IMR-90 (cell line): ENCODE data around the gene CETN3. TPM values are rescaled to one million over a fixed set of nuclear protein-coding genes. Genes with fewer than 3 reads are reported as not detected.

Experiments
- ATAC-seq: fragments of 200-7000 bp; cut with Tn5 transposase; 2 replicates; pipeline ENCODE4 v1.9.1; 2020; ENCODE audit warnings: low read depth, mild to moderate bottlenecking, moderate library complexity
- BruUV-seq: library from RNA; stranded (reverse); fragments of 400-500 nt; replicated peaks from 2 replicates; lab custom pipeline; 2021; lab: Mats Ljungman, UMichigan
- CTCF ChIA-PET: fragments of 300-600 bp; formaldehyde crosslinking; extraction: SDS; loops from one replicate; lab custom pipeline; 2021; ENCODE audit warnings: antibody characterized with exemption; lab: Yijun Ruan, JAX
- POLR2A ChIA-PET: fragments of 300-600 bp; sonication (Branson Sonifier 250); formaldehyde crosslinking; loops from one replicate; lab custom pipeline; 2022; ENCODE audit warnings: antibody characterized with exemption; ENCODE audit not compliant: unreplicated experiment; lab: Charles Lee
- DNase-seq: peaks from one replicate; pipeline ENCODE4 v3.0.0; 2013
- H2AFZ ChIP-seq: replicated peaks from 2 replicates; pipeline ENCODE3; 2013; ENCODE audit warnings: low read length, mild to moderate bottlenecking; ENCODE audit not compliant: poor library complexity
- H2AK5ac ChIP-seq: 2 replicates; pipeline ENCODE4 v1.6.1; 2013; ENCODE audit warnings: low read depth, low read length, inconsistent platforms
- H2AK9ac ChIP-seq: replicated peaks from 2 replicates; pipeline ENCODE3; 2013; ENCODE audit warnings: mild to moderate bottlenecking, low read depth, low read length, moderate library complexity; ENCODE audit not compliant: poor library complexity
- H2BK120ac ChIP-seq: 2 replicates; pipeline ENCODE4 v1.6.1; 2013; ENCODE audit warnings: low read depth, low read length, inconsistent platforms
- H2BK15ac ChIP-seq: 3 replicates; pipeline ENCODE4 v1.6.1; 2013; ENCODE audit warnings: low read depth, low read length, inconsistent platforms
- H2BK20ac ChIP-seq: 2 replicates; pipeline ENCODE4 v1.6.1; 2013; ENCODE audit warnings: low read depth, mild to moderate bottlenecking, inconsistent platforms, low read length, moderate library complexity
- H2BK5ac ChIP-seq: 2 replicates; pipeline ENCODE4 v1.6.1; 2013; ENCODE audit warnings: mild to moderate bottlenecking, low read depth, low read length, inconsistent platforms; ENCODE audit not compliant: poor library complexity, severe bottlenecking
- H3K14ac ChIP-seq: replicated peaks from 2 replicates; pipeline ENCODE4 v1.6.1; 2013; ENCODE audit warnings: low read depth, low read length, inconsistent platforms
- H3K18ac ChIP-seq: 2 replicates; pipeline ENCODE4 v1.6.1; 2013; ENCODE audit warnings: low read depth, low read length, control low read depth
- H3K23ac ChIP-seq: 2 replicates; pipeline ENCODE4 v1.6.1; 2013; ENCODE audit warnings: low read depth, low read length, inconsistent platforms
- H3K27ac ChIP-seq: 2 replicates; pipeline ENCODE4 v1.5.1; 2013; ENCODE audit warnings: mild to moderate bottlenecking, control low read depth, low read length; ENCODE audit not compliant: insufficient read depth
- H3K27me3 ChIP-seq: 2 replicates; pipeline ENCODE4 v1.6.1; 2013; ENCODE audit warnings: low read length; ENCODE audit not compliant: control insufficient read depth, insufficient read depth
- H3K36me3 ChIP-seq: 2 replicates; pipeline ENCODE4 v1.6.1; 2013; ENCODE audit warnings: low read length, mixed read lengths; ENCODE audit not compliant: control insufficient read depth, insufficient read depth
- H3K4ac ChIP-seq: 2 replicates; pipeline ENCODE4 v1.6.1; 2013; ENCODE audit warnings: low read depth, low read length, inconsistent platforms
- H3K4me1 ChIP-seq: 2 replicates; pipeline ENCODE4 v1.6.1; 2013; ENCODE audit warnings: low read length, mixed read lengths; ENCODE audit not compliant: control insufficient read depth, insufficient read depth
- H3K4me2 ChIP-seq: 2 replicates; pipeline ENCODE4 v1.6.1; 2013; ENCODE audit warnings: low read depth, mild to moderate bottlenecking, control low read depth, low read length, moderate library complexity
- H3K4me3 ChIP-seq: 2 replicates; pipeline ENCODE4 v1.5.1; 2013; ENCODE audit warnings: low read depth, mild to moderate bottlenecking, control low read depth, low read length, moderate library complexity; ENCODE audit not compliant: insufficient read depth
- H3K56ac ChIP-seq: 2 replicates; pipeline ENCODE4 v1.6.1; 2013; ENCODE audit warnings: low read length, inconsistent platforms; ENCODE audit not compliant: insufficient read depth; ENCODE audit errors: extremely low read depth
- H3K79me1 ChIP-seq, 2 experiments: 2 replicates each; pipeline ENCODE4 v1.6.1; 2013; ENCODE audit warnings: low read length in 2 of 2, inconsistent platforms in 1 of 2, low read depth in 1 of 2
- H3K9ac ChIP-seq: 2 replicates; pipeline ENCODE4 v1.6.1; 2013; ENCODE audit warnings: low read depth, low read length, control low read depth
- H3K9me1 ChIP-seq: 2 replicates; pipeline ENCODE4 v1.6.1; 2013; ENCODE audit warnings: low read length, inconsistent platforms; ENCODE audit not compliant: insufficient read depth
- H3K9me3 ChIP-seq: 2 replicates; pipeline ENCODE4 v1.6.1; 2013; ENCODE audit warnings: low read length; ENCODE audit not compliant: control insufficient read depth, insufficient read depth
- H4K20me1 ChIP-seq: 2 replicates; pipeline ENCODE4 v1.6.1; 2013; ENCODE audit warnings: low read length, inconsistent platforms; ENCODE audit not compliant: insufficient read depth
- H4K5ac ChIP-seq: 2 replicates; pipeline ENCODE4 v1.6.1; 2013; ENCODE audit warnings: mild to moderate bottlenecking, low read depth, low read length, control low read depth
- H4K8ac ChIP-seq, 2 experiments: 2 replicates each; pipeline ENCODE4 v1.6.1; 2013; ENCODE audit warnings: low read depth in 2 of 2, low read length in 2 of 2, control low read depth in 1 of 2, inconsistent platforms in 1 of 2
- H4K91ac ChIP-seq: 2 replicates; pipeline ENCODE4 v1.6.1; 2013; ENCODE audit warnings: low read depth, low read length, inconsistent platforms; ENCODE audit not compliant: insufficient read depth
- BHLHE40 ChIP-seq: fragments of 150-350 bp; IDR thresholded peaks from 2 replicates; pipeline ENCODE4 v1.6.1; 2016; ENCODE audit warnings: mild to moderate bottlenecking, low read depth, low read length
- CEBPB ChIP-seq: IDR thresholded peaks from 2 replicates; pipeline ENCODE4 v1.6.1; 2012; ENCODE audit warnings: low read depth, low read length, improper control_type of control experiment
- CHD1 ChIP-seq: IDR thresholded peaks from 2 replicates; pipeline ENCODE4 v1.6.1; 2012; ENCODE audit warnings: low read depth, low read length, improper control_type of control experiment
- FOS ChIP-seq: fragments of 150-350 bp; IDR thresholded peaks from 2 replicates; pipeline ENCODE4 v1.6.1; 2016; ENCODE audit warnings: low read depth, low read length
- MAZ ChIP-seq: IDR thresholded peaks from 2 replicates; pipeline ENCODE4 v1.6.1; 2012; ENCODE audit warnings: low read depth, mild to moderate bottlenecking, low read length, improper control_type of control experiment, moderate library complexity, borderline replicate concordance
- MXI1 ChIP-seq: IDR thresholded peaks from 2 replicates; pipeline ENCODE4 v1.6.1; 2012; ENCODE audit warnings: low read depth, mild to moderate bottlenecking, low read length, moderate library complexity, borderline replicate concordance
- RCOR1 ChIP-seq: IDR thresholded peaks from 2 replicates; pipeline ENCODE4 v1.6.1; 2012; ENCODE audit warnings: mild to moderate bottlenecking, low read length, improper control_type of control experiment; ENCODE audit not compliant: insufficient replicate concordance
- RFX5 ChIP-seq: IDR thresholded peaks from 2 replicates; pipeline ENCODE4 v1.8.0; 2012; ENCODE audit warnings: low read depth, mild to moderate bottlenecking, low read length, moderate library complexity
- SMC3 ChIP-seq: fragments of 150-350 bp; IDR thresholded peaks from 2 replicates; pipeline ENCODE4 v1.6.1; 2016; ENCODE audit warnings: low read depth, mild to moderate bottlenecking, antibody characterized with exemption, low read length, moderate library complexity
- WGBS, 2 experiments: methylation state at CpG; one replicate each; pipeline versions ENCODE4 v1.1.5 to v1.1.7; 2013; ENCODE audit warnings: missing lambda C conversion rate in 2 of 2; ENCODE audit not compliant: insufficient read length in 1 of 2; ENCODE audit errors: extremely low coverage in 2 of 2; 5-methylcytosine and 5-hydroxymethylcytosine counted together
- dilution Hi-C: fragments of 300-500 bp; cut with HindIII; formaldehyde crosslinking; loops from one replicate; pipeline ENCODE4 v1.14.3; 2018; ENCODE audit warnings: low sequenced_read_pairs; ENCODE audit not compliant: unreplicated experiment
- in situ Hi-C: fragments of 300-500 bp; cut with MboI; formaldehyde crosslinking; loops from 3 replicates; pipeline ENCODE4 v1.14.3; 2019; ENCODE audit warnings: low sequenced_read_pairs, inconsistent platforms, mixed read lengths
- intact Hi-C: fragments of 100-400 bp; cut with micrococcal nuclease; formaldehyde crosslinking; loops from 2 replicates; pipeline ENCODE4 v1.10.0; 2022
- polyA plus RNA-seq, 3 experiments: library from polyadenylated mRNA; depleted of rRNA; stranded (reverse); fragments of >200 nt; gene quantifications; 2 replicates each; pipeline ENCODE4 v1.2.3, GENCODE V29; 2012; ENCODE audit warnings: low replicate concordance in 1 of 3
- total RNA-seq: library from RNA; depleted of rRNA; stranded (reverse); fragments of >200 nt; gene quantifications from 2 replicates; pipeline ENCODE4 v1.2.3, GENCODE V29; 2012

The CETN3 gene
- total and polyA plus RNA-seq, 2 of the 4 experiments (the other 2 are of a cell fraction), result 1.1 to 6.5 TPM

GRCh38 chr5:90410178-90410762, 714 bp upstream of the CETN3 start:
- Histone ChIP-seq H2BK5ac (peak overlapping the region; percentile 86), H3K79me1 (peaks cover 10% of the 10 kb centered on the region in 2 experiments; a peak in 3 of 4 replicates), H2AFZ (peak overlapping the region; percentile 89), H3K4me2 (peak overlapping the region; percentile 84), H4K91ac (peak overlapping the region; percentile 83), H3K9ac (peak overlapping the region; percentile 98), H3K4ac (peak overlapping the region; percentile 94), H2AK5ac (no peak overlapping the region; the same call in 1 of the 2 replicates), H4K20me1 (no peaks in the 10 kb centered on the region), H2BK15ac (0 out of 3 replicates have a peak overlapping the region, but pooled peaks have one; percentile 17), H2BK120ac (peak overlapping the region; percentile 33; the same call in 1 of the 2 replicates), H4K8ac (peak overlapping the region; percentile 88 to 97), H2AK9ac (peak overlapping the region; percentile 43), H3K23ac (peak overlapping the region; percentile 99), H3K4me1 (no peaks in the 10 kb centered on the region; the same call in 1 of the 2 replicates), H3K14ac (peak overlapping the region; percentile 95), H3K4me3 (peak overlapping the region; percentile 79), H3K9me3 (no peaks in the 10 kb centered on the region), H3K27me3 (no peaks in the 10 kb centered on the region), H2BK20ac (no peak overlapping the region), H3K18ac (peak overlapping the region; percentile 68), H3K56ac (peak overlapping the region; percentile 95), H3K36me3 (no peaks in the 10 kb centered on the region), H4K5ac (peak overlapping the region; percentile 92), H3K9me1 (no peaks in the 10 kb centered on the region), H3K27ac (peak overlapping the region; percentile 90)
- POLR2A ChIA-PET, result interaction anchor here (0.6 kb wide), 1 partner anchor 1683 kb away, joined by 3 read pairs; no protein-coding TSS in a partner anchor
- TF ChIP-seq CHD1 (no peak), MXI1 (no peak), FOS (no peak), CEBPB (no peak), RFX5 (no peak), SMC3 (no peak), BHLHE40 (no peak), RCOR1 (no peak), MAZ (no peak)
- DNase-seq (no peak), ATAC-seq (no peak)
- intact Hi-C loops, result no loop called here
- BruUV-seq, result TSS peak; percentile 95
- dilution Hi-C loops, result no loop called here
- CTCF ChIA-PET, result interaction anchor here (0.6 to 2.0 kb wide), 3 partner anchors 11 to 23 kb away, joined by 3 to 7 read pairs (median 5); no protein-coding TSS in a partner anchor
- WGBS, 2 experiments, result 0% methylated on average over 1 of the region's 10 CpGs; no CpG with 5 or more reads in 1 of the 2 experiments
- in situ Hi-C loops, result no loop called here
